ENCODE results near the gene PLXNA4. TPM values are rescaled to one million over a fixed set of nuclear protein-coding genes. Genes with fewer than 3 reads are reported as not detected.

The PLXNA4 gene
- total and polyA plus RNA-seq, 9 of the 15 experiments (the other 6 are each of a cell fraction or from before 2014, with no cell fraction given) = under 0.01 to 0.09 TPM; not detected in 7

DNA sequence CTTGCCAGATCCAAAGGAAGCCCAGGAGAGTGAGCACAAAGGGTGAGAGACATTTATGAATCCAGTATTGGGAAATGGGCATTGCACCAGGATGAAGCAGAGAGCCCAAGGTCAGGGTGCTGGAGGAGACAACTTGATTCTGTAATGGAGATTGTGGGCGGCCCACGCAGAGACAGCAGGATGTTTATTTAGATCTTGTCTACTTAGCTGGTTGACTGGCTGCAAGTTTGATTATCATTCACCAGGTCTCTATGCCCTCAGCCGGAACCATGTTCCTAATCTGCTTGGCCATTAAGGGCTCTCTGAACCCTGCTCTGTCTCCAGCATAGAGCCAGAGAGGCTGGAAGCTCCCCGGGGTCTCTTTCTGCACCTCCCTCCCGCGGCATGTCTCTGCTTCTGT lies 188.7 kb downstream of the PLXNA4 start (continued):
- TF ChIP-seq ZC3H11A (IDR thresholded peaks at IDR 0.05; ENCODE audit: low read depth, low read length) = no peak
- TF ChIP-seq ZNF764 (CRISPR knock-in tag; IDR thresholded peaks at IDR 0.05; ENCODE audit: low read depth) = no peak
- no peak for TF ChIP-seq ZNF551 (CRISPR knock-in tag; IDR thresholded peaks at IDR 0.05)
- TF ChIP-seq KDM5B (IDR thresholded peaks at IDR 0.05; ENCODE audit: insufficient replicate concordance, low read depth, low read length) = no peak

DNA sequence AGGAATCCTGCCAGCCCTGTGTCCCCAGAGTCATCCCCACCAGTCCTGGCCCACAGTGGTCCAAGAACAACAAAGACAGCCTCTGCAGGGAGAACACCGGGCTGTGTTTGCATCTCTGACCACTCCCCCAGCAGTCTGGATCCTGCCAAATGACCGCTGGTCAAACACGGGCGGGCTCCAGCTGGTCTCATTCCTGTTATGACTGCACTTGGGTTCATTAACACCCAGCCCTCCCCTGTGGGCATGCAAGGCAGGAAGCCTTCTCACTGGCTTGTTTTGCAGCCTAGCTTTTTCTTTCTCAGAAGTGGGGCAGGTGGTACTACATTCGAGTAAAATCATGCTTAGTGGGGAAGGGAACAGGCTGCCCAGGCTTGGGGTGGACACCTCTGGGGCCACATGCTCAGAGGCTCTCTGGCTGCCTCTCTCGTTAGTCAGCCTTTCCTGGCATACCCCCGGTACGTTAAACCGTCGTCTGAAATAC lies 190.0 kb downstream of the PLXNA4 start:
- Histone ChIP-seq H3K4me2 (ENCODE audit: insufficient read depth, low read length) (no peak overlapping the region), H3K9me1 (ENCODE audit: control insufficient read depth, insufficient read depth, low read length) (no peaks in the 10 kb centered on the region), H4K20me1 (replicated peaks; ENCODE audit: control insufficient read depth, insufficient read depth, low read length) (no peaks in the 10 kb centered on the region), H3K36me3 (ENCODE audit: control insufficient read depth, insufficient read depth, low read length) (no peaks in the 10 kb centered on the region), H3K27ac (ENCODE audit: extremely low read depth, low read depth, low read length) (no peak overlapping the region), H3K9me3 (replicated peaks; ENCODE audit: control insufficient read depth, insufficient read depth, low read depth, low read length) (no peaks in the 10 kb centered on the region), H3K27me3 (ENCODE audit: control insufficient read depth in 2 of 2, insufficient read depth in 2 of 2, low read length in 2 of 2) (peaks cover 9 to 27% of the 10 kb centered on the region in 2 experiments; a peak in 4 of 5 replicates), H3K9ac (ENCODE audit: insufficient read depth in 1 of 2, low read depth in 2 of 2, low read length in 2 of 2) (no peak overlapping the region), H3K4me1 (replicated peaks in 1 of 2; ENCODE audit: control insufficient read depth in 2 of 2, insufficient read depth in 2 of 2, low read length in 2 of 2) (no peaks in the 10 kb centered on the region), H3K4me3 (no peak overlapping the region), H3K79me2 (ENCODE audit: control insufficient read depth, insufficient read depth, low read length) (no peaks in the 10 kb centered on the region), H2AFZ (ENCODE audit: low read depth, low read length) (no peak overlapping the region)
- ChIA-PET POLR2A (no interaction called here), CTCF (ENCODE audit: low intra/inter-chr PET ratio) (no interaction called here)
- ATAC-seq = no peak
- FAIRE-seq = no peak
- in situ Hi-C loops (cut with MboI) (no loop called here), intact Hi-C loops (cut with micrococcal nuclease) (no loop called here)
- BruUV-seq (replicated peaks) = no TSS peak
- under 1% methylated on average over 10 of the region's 10 CpGs for WGBS (ENCODE audit: insufficient coverage, low coverage, missing lambda C conversion rate)
- no peak for DNase-seq (ENCODE audit: extremely low read depth in 1 of 4, low spot score in 3 of 4)
- no peak for TF ChIP-seq MECOM (CRISPR knock-in tag; IDR thresholded peaks at IDR 0.05)
- no peak for TF ChIP-seq MTA2 (IDR thresholded peaks at IDR 0.05; ENCODE audit: low read depth)
- TF ChIP-seq CREBBP (IDR thresholded peaks at IDR 0.05; ENCODE audit: low read depth, low read length) = no peak
- TF ChIP-seq, protein P1, sequence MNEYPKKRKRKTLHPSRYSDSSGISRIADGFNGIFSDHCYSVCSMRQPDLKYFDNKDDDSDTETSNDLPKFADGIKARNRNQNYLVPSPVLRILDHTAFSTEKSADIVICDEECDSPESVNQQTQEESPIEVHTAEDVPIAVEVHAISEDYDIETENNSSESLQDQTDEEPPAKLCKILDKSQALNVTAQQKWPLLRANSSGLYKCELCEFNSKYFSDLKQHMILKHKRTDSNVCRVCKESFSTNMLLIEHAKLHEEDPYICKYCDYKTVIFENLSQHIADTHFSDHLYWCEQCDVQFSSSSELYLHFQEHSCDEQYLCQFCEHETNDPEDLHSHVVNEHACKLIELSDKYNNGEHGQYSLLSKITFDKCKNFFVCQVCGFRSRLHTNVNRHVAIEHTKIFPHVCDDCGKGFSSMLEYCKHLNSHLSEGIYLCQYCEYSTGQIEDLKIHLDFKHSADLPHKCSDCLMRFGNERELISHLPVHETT (CRISPR knock-in tag; conservative IDR thresholded peaks at IDR 0.05 in 1 of 2, IDR thresholded peaks at IDR 0.05 in 1 of 2) = no peak
- TF ChIP-seq, protein P2, sequence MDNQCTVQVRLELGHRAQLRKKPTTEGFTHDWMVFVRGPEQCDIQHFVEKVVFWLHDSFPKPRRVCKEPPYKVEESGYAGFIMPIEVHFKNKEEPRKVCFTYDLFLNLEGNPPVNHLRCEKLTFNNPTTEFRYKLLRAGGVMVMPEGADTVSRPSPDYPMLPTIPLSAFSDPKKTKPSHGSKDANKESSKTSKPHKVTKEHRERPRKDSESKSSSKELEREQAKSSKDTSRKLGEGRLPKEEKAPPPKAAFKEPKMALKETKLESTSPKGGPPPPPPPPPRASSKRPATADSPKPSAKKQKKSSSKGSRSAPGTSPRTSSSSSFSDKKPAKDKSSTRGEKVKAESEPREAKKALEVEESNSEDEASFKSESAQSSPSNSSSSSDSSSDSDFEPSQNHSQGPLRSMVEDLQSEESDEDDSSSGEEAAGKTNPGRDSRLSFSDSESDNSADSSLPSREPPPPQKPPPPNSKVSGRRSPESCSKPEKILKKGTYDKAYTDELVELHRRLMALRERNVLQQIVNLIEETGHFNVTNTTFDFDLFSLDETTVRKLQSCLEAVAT (IDR thresholded peaks at IDR 0.05) = no peak
- TF ChIP-seq ZNF311 (CRISPR knock-in tag; IDR thresholded peaks at IDR 0.05) = no peak
- no peak for TF ChIP-seq GATAD2A (IDR thresholded peaks at IDR 0.05)
- no peak for TF ChIP-seq PCBP2 (IDR thresholded peaks at IDR 0.05; ENCODE audit: low read depth, low read length, poor library complexity, severe bottlenecking)
- TF ChIP-seq TCF7L2 (IDR thresholded peaks at IDR 0.05; ENCODE audit: low read depth, low read length) = no peak
- no peak for TF ChIP-seq MIER1 (IDR thresholded peaks at IDR 0.05; ENCODE audit: low read depth)
- TF ChIP-seq MED1 (CRISPR knock-in tag; IDR thresholded peaks at IDR 0.05; ENCODE audit: borderline replicate concordance) = no peak
- TF ChIP-seq ZKSCAN1 (IDR thresholded peaks at IDR 0.05; ENCODE audit: low read depth, low read length) = no peak
- TF ChIP-seq, protein P3, sequence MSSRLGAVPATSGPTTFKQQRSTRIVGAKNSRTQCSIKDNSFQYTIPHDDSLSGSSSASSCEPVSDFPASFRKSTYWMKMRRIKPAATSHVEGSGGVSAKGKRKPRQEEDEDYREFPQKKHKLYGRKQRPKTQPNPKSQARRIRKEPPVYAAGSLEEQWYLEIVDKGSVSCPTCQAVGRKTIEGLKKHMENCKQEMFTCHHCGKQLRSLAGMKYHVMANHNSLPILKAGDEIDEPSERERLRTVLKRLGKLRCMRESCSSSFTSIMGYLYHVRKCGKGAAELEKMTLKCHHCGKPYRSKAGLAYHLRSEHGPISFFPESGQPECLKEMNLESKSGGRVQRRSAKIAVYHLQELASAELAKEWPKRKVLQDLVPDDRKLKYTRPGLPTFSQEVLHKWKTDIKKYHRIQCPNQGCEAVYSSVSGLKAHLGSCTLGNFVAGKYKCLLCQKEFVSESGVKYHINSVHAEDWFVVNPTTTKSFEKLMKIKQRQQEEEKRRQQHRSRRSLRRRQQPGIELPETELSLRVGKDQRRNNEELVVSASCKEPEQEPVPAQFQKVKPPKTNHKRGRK (tag; IDR thresholded peaks at IDR 0.05) = no peak
